Stimulated activated naive CD4-positive, alpha-beta T cell (primary cell): Measurements from ENCODE around the gene GABARAP.

Source experiments
- DNase-seq, 6 experiments: peaks; one replicate each; lab custom pipeline; 2025; lab: John Stamatoyannopoulos, UW

Gene GABARAP

DNA sequence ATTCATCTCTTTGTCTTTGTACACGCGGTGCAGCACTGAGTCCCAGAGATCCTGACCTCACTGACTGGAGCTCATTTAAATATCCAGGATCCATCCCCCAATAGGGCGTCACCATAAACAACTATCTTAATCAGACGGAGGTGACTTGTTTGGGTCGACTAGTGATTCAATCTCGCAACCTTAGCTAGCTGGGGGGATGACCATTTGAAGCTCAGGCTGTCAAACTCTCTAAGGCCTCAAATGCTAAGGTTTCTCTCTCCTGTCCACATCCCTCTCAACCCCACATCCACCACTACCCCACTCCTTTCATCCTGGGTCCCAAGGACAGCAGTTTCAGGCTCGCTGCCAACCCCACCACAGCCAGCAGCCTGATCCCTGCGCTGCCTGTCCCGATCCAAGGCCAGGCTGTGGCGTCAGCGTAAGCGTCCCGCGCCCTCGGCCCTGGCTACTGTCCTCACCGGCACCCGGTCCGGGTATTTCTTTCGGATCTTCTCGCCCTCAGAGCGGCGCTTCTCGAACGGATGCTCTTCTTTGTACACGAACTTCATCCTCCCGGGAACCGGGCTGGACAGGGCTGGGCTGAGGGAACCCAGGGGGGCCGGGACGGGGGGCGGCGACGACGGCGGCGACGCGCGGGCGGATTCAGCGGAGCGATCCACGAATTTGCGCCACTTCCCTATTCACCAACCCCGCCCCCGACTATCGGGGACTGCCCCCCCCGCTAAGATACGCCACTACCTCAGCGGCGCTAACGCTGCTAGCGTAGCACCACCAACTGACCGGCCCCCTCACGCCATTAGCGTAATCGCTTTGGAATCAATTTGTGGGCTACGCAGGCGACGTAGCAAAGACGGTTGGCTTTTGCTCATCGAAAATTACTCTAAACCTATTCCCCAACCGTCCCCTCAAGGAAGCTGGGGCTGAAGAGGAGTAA, at the start of gene GABARAP:
GABARAP (minus strand) TSS at position 667 of the 934 bp plus-strand sequence; CDS start at position 548, 119 bp downstream.
- peak; percentile 86 to 99 (median 90) for DNase-seq

DNA sequence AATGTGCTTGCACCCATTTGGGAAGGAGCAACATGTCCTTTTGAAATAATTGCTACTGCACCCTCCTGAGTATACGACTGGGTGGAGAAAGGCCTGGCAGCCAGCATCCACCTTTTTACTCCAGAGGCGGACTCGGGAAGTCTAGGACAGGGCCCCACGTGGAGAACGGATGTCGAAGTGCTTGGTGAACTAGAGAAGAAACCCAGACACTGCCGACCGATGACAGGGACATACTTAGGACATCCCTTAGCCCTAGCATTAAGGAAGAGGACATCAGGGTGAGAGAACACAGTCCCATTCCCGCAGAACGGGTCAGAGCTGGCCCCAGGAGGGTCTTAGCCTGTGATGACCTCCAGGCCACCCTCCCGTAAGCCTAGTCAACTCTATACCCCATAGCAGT, 48.4 kb upstream of the GABARAP start:
- no peak for DNase-seq

DNA sequence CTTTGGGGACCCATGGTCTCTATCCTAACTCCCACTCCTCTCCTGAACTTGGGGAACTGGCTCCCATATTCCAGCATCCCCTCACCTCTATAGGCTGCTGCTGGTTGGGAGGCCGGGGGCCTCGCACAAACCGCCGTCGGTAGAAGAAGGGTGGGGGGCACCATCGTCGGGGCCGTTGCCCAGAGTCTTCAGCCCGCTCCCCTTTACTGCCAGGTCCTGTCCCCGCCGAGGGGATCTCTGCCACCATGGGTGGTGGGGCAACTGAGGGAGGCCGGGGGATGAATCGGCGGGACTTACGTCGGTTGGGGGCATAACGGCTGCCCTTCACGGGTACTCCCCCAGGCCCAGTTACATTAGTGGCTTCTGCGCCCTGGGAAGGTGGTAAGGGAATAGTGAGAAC, 47.9 kb upstream of the GABARAP start:
- DNase-seq = no peak

DNA sequence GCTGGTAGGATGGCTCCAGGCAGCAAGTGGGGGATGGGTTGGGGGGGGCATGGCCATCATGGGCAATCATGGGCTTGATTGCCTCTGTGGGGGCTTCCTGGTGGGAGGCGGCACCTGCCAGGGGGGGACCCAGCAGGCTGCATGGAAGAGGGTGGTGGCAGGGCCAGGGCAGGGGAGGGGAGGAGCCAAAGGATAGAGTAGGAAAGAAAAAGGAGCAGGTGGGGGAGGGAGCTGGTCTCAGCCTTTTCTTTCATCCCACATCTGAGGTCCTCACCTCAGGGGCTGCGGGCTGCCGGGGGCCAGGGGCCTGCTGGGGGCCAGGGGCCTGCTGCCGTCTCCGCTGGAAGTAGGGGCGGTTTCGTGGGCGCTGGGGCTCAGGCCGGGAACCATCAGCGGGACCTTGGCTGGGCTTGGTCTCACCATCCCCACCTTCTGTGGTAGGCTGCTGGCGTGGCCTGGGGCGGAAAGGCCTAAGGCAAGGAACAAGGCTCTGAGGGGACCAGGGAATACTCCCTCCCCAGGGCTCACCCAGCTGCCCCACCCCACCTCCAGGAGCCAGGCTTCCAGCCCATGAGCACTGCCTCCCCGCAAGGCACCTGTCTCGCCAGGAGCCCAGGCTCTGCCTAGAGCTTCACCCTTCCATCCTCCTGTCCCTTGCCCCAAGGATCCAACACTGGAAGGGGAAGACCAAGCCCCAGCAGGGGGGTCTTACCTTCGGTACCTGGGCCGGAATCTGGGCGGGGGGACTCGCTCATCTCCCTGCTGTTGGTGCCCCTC, 47.2 kb upstream of the GABARAP start:
- DNase-seq = no peak

DNA sequence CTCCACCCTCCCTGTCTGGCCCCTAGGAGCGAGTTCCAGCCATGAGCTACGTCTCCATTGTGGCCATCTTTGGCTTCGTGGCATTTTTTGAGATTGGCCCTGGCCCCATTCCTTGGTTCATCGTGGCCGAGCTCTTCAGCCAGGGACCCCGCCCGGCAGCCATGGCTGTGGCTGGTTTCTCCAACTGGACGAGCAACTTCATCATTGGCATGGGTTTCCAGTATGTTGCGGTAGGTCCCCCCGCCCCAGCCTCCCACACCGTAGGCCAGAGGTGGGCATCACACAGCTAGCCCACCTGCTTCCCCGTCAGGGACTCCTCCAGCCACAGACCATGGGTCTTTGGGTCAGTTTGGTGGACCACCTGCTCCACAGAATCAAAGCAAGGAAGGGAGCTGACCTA, 43.4 kb upstream of the GABARAP start:
- no peak for DNase-seq

DNA sequence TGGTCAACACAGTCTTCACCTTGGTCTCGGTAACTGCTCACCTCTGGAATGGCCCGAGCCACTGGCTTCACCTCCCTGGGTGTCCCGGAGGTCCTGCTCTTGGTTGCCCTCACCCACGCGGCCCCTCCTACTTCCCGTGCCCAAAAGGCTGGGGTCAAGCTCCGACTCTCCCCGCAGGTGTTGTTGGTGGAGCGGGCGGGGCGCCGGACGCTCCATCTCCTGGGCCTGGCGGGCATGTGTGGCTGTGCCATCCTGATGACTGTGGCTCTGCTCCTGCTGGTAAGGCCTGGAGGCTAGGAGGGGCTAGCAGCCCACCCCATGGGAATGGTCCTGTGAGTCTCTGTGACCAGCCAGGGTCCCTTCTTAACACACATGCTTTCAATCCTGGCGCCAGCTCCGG, 42.7 kb upstream of the GABARAP start:
- DNase-seq = no peak

DNA sequence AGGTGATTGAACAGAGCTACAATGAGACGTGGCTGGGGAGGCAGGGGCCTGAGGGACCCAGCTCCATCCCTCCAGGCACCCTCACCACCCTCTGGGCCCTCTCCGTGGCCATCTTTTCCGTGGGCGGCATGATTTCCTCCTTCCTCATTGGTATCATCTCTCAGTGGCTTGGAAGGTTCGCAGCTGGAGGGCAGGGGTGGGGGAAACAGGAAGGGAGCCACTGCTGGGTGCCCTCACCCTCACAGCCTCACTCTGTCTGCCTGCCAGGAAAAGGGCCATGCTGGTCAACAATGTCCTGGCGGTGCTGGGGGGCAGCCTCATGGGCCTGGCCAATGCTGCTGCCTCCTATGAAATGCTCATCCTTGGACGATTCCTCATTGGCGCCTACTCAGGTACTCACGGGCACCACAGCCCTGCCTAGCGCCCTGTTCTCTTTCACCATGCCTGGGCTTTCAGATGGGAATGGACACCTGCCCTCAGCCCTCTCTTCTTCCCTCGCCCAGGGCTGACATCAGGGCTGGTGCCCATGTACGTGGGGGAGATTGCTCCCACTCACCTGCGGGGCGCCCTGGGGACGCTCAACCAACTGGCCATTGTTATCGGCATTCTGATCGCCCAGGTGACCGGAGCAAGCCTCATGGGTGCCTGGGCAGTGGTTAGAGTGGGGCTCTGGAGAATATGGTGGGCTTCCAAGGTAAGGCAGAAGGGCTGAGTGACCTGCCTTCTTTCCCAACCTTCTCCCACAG, 41.4 kb upstream of the GABARAP start:
- DNase-seq = no peak

DNA sequence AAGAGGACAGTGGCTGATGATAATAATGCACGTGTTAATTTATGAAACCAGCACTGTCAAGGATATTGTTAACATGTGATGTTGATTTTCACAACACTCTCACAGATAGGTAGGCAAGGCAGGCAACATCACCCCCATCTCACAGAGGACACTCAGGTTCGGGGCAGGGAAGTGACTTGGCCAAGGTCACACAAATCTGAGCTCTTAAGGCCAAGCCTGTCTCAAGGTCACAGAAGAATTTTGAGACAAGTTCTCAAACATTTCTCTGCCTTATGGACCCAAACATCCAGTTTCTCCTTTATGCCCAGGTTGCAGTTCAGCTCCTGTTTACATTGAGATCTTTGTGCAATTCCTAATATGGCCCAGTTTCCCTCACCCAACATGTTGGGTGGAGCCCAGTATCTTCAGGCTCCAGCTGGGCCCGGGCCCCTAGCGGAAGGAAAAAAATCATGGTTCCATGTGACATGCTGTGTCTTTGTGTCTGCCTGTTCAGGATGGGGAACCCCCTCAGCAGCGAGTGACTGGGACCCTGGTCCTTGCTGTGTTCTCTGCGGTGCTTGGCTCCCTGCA, 40.6 kb upstream of the GABARAP start:
- DNase-seq = no peak

DNA sequence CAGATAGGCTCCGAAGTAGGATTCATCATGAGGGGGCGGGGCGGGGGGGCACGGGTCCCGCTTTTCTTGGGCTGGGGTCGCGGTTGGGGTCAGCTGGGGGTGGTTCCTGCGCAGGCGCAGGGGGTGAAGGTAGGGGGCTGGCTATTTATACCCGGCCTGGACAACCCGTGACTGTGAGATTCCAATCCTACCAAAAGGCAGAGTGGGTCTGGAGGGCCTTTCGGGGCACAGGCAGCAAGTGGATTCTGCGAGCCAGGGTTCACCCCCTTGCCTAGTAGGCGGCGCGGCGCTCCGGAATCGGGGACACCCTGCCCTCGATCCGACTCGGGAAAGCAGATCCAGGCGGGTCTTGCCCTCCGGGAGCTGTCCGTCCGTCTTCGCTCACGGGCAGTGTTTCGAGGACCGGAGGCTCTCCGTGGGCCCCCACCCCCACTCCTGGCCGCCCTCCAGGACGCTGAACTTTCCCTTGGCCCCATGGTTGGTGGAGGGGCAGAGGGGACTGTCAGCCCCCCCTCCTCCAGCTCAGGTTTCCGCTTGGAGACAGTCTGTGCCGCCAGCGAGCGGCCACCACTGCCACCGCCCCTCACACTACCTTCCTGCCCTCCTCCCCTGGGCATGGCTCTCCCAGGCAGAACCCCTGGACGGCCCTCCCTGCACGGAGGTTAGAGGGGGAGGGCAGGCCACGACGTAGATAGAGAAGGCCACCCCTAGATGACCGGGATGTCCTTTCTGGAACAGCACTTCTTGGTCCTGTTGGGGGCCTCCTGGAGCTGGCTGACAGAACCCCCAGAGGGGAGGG, 39.9 kb upstream of the GABARAP start:
- DNase-seq = peak in 1 of 6 experiments; percentile 31

DNA sequence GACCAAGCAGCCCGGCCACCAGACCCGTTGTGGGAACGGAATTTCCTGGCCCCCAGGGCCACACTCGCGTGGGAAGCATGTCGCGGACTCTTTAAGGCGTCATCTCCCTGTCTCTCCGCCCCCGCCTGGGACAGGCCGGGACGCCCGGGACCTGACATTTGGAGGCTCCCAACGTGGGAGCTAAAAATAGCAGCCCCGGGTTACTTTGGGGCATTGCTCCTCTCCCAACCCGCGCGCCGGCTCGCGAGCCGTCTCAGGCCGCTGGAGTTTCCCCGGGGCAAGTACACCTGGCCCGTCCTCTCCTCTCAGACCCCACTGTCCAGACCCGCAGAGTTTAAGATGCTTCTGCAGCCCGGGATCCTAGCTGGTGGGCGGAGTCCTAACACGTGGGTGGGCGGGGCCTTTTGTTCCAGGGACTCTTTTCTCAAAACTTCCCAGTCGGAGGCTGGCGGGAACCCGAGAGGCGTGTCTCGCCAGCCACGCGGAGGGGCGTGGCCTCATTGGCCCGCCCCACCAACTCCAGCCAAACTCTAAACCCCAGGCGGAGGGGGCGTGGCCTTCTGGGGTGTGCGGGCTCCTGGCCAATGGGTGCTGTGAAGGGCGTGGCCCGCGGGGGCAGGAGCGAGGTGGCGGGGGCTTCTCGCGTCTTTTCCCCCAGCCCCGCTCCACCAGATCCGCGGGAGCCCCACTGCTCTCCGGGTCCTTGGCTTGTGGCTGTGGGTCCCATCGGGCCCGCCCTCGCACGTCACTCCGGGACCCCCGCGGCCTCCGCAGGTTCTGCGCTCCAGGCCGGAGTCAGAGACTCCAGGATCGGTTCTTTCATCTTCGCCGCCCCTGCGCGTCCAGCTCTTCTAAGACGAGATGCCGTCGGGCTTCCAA, 39.1 kb upstream of the GABARAP start, which contains the start of gene SLC2A4:
SLC2A4 (plus strand) TSS at position 645 of the 879 bp plus-strand sequence; CDS start at position 862, 217 bp downstream.
- DNase-seq = peak; percentile 27 to 83 (median 70)

DNA sequence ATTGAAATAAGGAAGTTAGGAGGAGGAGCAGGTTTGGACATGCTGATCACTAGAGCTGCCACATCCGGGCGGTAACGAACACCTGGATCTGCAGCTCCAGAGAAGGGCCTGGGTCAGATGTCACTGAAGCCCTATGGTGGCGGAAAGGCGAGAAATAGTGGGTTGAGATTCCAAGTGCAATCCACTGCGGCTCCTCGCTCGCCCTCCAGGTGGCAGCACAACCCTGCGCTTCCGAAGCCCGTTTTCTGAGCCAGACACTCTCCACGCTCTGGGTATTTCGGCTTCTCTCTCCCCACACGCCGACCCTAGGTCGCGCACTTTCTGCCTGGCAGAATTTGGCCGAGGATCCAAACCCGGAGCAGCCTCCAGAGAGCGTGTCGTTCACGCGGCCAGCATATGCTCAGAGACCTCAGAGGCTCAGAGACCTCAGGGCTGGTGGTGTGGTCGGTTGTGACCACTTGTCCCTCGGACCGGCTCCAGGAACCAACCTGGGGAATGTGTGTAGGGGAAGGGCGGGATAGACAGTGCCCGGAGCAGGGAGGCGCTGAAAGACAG, 38.3 kb upstream of the GABARAP start:
- DNase-seq = peak; percentile 70 to 88 (median 78)

DNA sequence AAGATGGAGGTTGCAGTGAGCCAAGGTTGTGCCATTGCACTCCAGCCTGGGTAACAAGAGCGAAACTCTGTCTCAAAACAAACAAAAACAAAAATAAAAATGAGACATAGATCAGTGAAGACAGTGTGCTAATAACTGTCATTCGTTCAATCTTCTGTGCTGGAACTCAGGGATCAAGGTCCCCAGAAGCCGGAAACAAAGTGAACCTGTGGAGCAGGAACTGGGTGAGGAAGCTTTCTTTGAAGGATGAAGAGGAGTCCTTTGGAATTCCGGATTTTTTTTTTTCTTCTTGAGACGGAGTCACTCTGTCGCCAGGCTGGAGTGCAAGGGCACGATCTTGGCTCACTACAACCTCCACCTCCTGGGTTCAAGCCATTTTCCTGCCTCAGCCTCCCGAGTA, 37.2 kb upstream of the GABARAP start:
- DNase-seq = no peak

DNA sequence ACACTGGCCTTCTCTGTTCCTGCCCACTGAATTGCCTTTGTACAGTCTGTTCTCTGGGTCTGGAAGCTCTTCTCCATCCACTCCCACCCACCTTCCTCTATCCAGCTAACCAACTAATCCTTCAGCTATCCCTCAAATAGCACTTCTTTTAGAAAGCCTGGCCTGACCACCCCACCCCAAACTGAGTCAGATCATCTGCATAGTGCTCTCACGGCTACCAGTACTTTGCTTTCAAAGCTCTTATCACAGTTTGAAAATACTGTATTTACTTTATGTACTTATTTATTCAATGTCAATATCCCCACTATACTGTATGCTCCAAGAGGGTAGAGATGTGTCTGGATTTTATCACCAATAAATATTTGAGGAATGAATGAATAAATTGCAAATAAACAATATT, 24.5 kb upstream of the GABARAP start:
- DNase-seq = no peak

DNA sequence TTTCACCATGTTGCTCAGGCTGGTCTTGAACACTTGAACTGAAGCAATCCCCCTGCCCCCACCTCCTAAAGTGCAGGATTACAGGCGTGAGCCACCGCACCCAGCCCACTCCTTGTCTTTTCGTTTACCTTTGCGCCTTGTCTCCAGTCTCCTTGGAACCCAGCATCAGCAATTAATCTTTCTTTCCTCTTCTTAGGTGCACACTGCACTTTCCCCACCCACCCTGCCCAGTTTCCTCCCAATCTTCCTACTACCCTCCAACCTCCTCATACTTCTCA, 21.5 kb upstream of the GABARAP start:
- no peak for DNase-seq

DNA sequence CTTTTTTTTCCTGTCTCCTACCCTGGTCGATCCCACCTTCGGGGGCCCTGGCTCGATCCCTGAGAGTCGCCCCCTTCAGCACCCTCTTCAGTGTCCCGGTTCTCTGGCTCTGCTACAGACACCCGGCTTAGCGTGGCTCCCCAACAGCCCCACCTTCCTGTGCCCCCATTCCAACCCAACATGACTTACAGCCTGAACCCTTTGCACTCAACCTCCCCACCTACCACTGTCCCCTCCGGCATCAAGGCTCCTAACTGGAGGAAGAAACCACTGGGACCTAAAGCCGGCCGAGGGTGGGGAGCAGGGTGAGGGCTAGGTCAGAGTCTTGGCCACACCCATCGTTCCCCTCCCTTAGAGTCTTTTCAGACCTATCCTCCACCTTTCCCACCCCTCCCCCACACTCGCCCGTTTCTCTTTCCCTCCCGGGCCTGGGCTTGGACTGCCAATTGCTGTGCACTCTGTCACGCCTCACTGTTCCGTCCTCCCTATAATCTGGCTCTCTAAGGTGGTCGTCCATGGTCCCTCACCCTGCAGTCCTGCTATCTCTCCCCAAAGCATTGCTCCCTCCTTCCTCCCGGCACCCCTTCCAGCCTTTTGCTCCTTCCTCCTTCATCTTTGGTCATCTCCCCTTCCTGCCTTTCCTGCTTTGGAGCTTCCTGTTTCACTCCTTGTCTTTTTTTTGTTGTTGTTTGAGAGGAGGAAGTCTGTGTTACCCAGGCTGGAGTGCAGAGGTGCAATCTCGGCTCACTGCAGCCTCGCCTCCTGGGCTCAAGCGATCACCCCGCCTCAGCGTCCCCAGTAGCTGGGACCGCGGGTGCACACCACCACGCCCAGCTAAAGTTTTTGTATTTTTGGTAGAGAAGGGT, 20.9 kb upstream of the GABARAP start:
- DNase-seq = peak in 1 of 6 experiments; percentile 39

DNA sequence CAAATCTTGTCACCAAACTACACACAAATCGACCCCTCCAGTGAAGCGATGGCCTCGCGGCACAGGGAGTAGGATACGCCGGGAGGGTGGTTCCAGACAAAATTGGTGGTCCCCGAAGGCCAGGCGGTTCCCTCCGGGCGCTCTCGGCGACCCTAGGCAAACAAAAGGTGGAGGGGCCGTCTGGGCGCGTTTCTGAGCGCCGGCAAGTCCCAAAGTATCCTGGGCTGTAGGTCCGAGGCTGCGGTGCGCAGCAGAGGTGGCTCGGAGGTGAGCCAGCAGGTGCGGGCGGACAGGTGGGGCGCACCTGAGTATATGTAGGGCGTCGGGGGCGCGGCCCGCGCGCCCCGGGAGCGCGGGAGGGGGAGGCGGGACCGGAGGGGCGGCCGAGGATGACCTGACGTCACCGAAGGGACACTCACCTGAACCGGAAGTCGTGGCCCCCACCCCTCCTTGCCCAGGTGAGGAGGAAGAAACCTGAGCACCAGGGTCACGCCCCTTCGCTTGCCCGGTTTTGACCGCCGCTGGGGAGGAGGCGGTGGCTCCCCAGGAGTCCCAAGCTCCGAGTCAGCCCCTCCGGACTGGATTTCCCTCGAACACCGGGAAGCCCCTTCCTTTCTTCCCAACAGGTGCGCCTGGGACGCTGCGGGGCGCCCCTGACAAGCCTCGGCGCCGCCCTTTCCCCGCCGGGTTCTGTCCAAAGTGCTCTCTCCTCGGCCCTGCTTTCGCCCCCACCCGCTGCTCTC, 20.1 kb upstream of the GABARAP start, which contains the start of gene CLDN7:
CLDN7 (minus strand) TSS at position 287 of the 743 bp plus-strand sequence. CDS start 435 bp downstream, outside the sequence.
- DNase-seq = peak in 1 of 6 experiments; percentile 39

DNA sequence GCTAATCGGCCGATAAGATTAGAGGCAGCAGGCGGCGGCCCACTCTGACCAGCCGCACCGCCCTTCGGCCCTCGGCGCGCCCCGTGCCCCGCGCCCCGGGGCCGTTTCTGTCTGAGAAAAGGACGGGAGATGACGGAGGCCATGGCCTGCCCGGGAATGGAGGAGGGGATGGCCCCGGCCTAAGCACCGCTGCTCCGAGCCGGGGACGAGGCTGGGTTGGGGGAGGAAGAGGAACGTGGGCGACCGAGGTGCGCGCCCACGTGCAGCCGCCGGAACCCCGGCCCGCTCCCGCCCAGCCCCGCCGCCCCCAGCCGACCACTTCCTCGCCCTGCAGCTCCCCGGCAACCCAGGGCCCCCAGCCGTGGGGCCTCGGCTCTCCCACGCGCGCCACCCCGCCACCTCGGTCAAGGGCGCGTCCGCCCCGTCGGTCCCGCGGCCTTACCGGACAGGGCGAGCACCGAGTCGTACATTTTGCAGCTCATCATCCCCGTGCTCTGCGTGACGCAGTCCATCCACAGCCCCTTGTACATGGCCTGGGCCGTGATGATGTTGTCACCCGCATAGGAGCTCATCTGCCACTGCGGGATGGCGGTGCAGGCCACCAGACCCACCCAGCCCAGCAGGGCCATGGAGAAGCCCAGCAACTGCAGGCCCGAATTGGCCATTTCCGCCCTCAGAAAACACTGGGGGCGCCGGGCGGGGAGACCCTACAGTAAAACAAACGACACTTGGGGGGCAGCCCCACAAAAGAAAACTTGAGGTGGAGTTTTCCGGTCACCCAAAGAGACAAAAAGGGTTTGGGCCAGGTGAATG, 19.3 kb upstream of the GABARAP start:
- peak in 1 of 6 experiments; percentile 30 for DNase-seq
